Measurements from ENCODE around the gene CAMK1G. TPM values are rescaled to one million over a fixed set of nuclear protein-coding genes. Genes with fewer than 3 reads are reported as not detected.

The CAMK1G gene
- total and polyA plus RNA-seq, 5 donors from 2014 or later: not detected

DNA sequence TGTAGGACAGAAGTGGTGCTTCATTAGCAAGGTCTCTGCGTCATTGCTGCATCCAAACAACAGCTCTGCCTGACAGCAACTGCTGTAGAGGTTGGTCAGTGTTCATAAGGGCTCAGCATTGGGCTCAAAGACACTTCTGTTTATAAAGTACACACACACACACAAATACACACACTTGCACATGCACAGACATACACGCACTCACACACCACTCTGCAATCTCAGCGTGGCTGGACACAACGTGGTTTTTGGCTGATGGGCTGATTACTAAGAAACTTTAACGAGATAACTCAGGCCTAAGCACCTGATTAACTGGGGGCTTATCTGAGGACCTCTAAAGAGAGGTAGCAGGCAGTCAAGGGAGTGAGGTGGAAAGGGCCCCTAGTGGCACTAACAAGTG is 20.4 kb downstream of the CAMK1G start:
- Histone ChIP-seq H3K27ac (ENCODE audit: insufficient read depth, low read length, poor library complexity, severe bottlenecking) (no peak overlapping the region), H3K36me3 (ENCODE audit: control insufficient read depth, insufficient read depth, low read length) (no peaks in the 10 kb centered on the region), H3K4me1 (ENCODE audit: control insufficient read depth, insufficient read depth, low read length, poor library complexity, severe bottlenecking) (no peaks in the 10 kb centered on the region), H3K4me3 (ENCODE audit: low read depth, low read length) (no peak overlapping the region), H3K27me3 (ENCODE audit: control insufficient read depth, insufficient read depth, low read length) (peaks cover 15% of the 10 kb centered on the region), H3K9me3 (ENCODE audit: control insufficient read depth in 2 of 2, low read length in 2 of 2) (no peaks in the 10 kb centered on the region)
- H3K4me1 Mint-ChIP-seq: peaks cover 0 to 2% (median 0%) of the 10 kb centered on the region in 4 donors
- H3K27ac Mint-ChIP-seq: no peak overlapping the region
- no peak overlapping the region for H3K4me3 Mint-ChIP-seq
- DNase-seq (no peak), ATAC-seq (ENCODE audit: low read depth in 2 of 2) (no peak)
- H3K9me3 Mint-ChIP-seq: peaks cover 0 to 3% (median 0%) of the 10 kb centered on the region in 7 donors
- no peaks in the 10 kb centered on the region for H3K36me3 Mint-ChIP-seq
- H3K27me3 Mint-ChIP-seq: no peaks in the 10 kb centered on the region

DNA sequence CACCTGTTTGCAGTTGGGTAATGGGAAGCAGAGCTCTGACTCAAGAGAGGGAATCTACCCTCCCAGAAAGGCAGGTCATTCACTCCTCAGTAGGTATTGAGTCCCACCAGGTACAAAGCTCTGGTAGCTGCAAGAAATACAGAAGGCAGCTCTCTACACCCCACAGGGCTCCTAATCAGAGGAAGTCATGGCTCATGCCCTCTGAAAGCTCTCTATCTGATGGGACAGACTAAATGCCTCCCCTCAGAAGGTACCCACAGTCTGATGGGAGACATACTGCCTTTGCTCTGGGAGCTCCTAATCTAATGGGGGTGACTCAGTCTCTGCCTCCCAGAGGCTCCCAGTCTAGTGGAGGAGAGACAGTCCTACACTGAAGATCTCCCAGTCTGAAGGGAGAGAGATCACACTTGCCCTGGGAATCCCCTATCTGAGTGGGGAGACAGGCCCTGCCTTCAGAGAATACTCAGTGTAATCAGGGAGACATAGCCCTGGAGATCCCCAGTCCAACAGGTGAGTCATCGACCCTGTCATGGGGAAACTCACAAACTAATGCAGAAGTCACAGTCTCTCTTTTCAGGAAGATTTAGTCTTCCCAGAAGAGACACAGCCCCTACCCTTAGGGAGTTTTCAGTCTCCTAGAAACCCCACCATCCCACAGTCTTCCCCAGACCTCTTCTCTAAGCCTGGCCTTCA is 23.7 kb downstream of the CAMK1G start:
- no peaks in the 10 kb centered on the region for H3K27me3 ChIP-seq (ENCODE audit: control insufficient read depth, insufficient read depth, low read length)
- Mint-ChIP-seq H3K36me3 (no peaks in the 10 kb centered on the region), H3K4me1 (peaks cover 0 to 2% (median 0%) of the 10 kb centered on the region in 4 donors), H3K27ac (peak overlapping the region in 1 of 3 donors; percentile 54), H3K4me3 (no peak overlapping the region), H3K27me3 (no peaks in the 10 kb centered on the region), H3K9me3 (no peaks in the 10 kb centered on the region)
- H3K4me3 ChIP-seq (ENCODE audit: low read depth, low read length): no peak overlapping the region
- H3K36me3 ChIP-seq (ENCODE audit: control insufficient read depth, insufficient read depth, low read length): no peaks in the 10 kb centered on the region
- DNase-seq (no peak), ATAC-seq (ENCODE audit: low read depth in 2 of 2) (peak; percentile 23 to 48)
- no peaks in the 10 kb centered on the region for H3K4me1 ChIP-seq (ENCODE audit: control insufficient read depth, insufficient read depth, low read length, poor library complexity, severe bottlenecking)
- H3K27ac ChIP-seq (ENCODE audit: insufficient read depth, low read length, poor library complexity, severe bottlenecking): no peak overlapping the region
- H3K9me3 ChIP-seq (ENCODE audit: control insufficient read depth in 2 of 2, low read length in 2 of 2): no peaks in the 10 kb centered on the region

- Mint-ChIP-seq H3K4me1 (peaks cover 0 to 2% (median 0%) of the 10 kb centered on the region in 4 donors), H3K4me3 (no peak overlapping the region), H3K27me3 (no peaks in the 10 kb centered on the region), H3K36me3 (no peaks in the 10 kb centered on the region), H3K9me3 (no peaks in the 10 kb centered on the region), H3K27ac (peak overlapping the region in 1 of 3 donors; percentile 54)
- Histone ChIP-seq H3K9me3 (ENCODE audit: control insufficient read depth in 2 of 2, low read length in 2 of 2) (no peaks in the 10 kb centered on the region), H3K4me1 (ENCODE audit: control insufficient read depth, insufficient read depth, low read length, poor library complexity, severe bottlenecking) (no peaks in the 10 kb centered on the region), H3K4me3 (ENCODE audit: low read depth, low read length) (no peak overlapping the region), H3K27ac (ENCODE audit: insufficient read depth, low read length, poor library complexity, severe bottlenecking) (no peak overlapping the region), H3K36me3 (ENCODE audit: control insufficient read depth, insufficient read depth, low read length) (no peaks in the 10 kb centered on the region), H3K27me3 (ENCODE audit: control insufficient read depth, insufficient read depth, low read length) (no peaks in the 10 kb centered on the region)
- DNase-seq (no peak), ATAC-seq (ENCODE audit: low read depth in 2 of 2) (peak in 1 of 2 donors; percentile 8)
These were observed 24.3 kb downstream of the CAMK1G start for GRCh38 chr1:209607795-209608178.

- Histone ChIP-seq H3K4me1 (ENCODE audit: control insufficient read depth, insufficient read depth, low read length, poor library complexity, severe bottlenecking) (no peaks in the 10 kb centered on the region), H3K36me3 (ENCODE audit: control insufficient read depth, insufficient read depth, low read length) (no peaks in the 10 kb centered on the region), H3K4me3 (ENCODE audit: low read depth, low read length) (no peak overlapping the region), H3K9me3 (ENCODE audit: control insufficient read depth in 2 of 2, low read length in 2 of 2) (no peaks in the 10 kb centered on the region), H3K27ac (ENCODE audit: insufficient read depth, low read length, poor library complexity, severe bottlenecking) (no peak overlapping the region), H3K27me3 (ENCODE audit: control insufficient read depth, insufficient read depth, low read length) (no peaks in the 10 kb centered on the region)
- DNase-seq (no peak), ATAC-seq (ENCODE audit: low read depth in 2 of 2) (no peak)
- Mint-ChIP-seq H3K36me3 (no peaks in the 10 kb centered on the region), H3K4me1 (peaks cover 0 to 2% (median 0%) of the 10 kb centered on the region in 4 donors), H3K4me3 (no peak overlapping the region), H3K27me3 (no peaks in the 10 kb centered on the region), H3K27ac (no peak overlapping the region), H3K9me3 (no peaks in the 10 kb centered on the region)
These were observed 25.7 kb downstream of the CAMK1G start for GRCh38 chr1:209609041-209609790.

DNA sequence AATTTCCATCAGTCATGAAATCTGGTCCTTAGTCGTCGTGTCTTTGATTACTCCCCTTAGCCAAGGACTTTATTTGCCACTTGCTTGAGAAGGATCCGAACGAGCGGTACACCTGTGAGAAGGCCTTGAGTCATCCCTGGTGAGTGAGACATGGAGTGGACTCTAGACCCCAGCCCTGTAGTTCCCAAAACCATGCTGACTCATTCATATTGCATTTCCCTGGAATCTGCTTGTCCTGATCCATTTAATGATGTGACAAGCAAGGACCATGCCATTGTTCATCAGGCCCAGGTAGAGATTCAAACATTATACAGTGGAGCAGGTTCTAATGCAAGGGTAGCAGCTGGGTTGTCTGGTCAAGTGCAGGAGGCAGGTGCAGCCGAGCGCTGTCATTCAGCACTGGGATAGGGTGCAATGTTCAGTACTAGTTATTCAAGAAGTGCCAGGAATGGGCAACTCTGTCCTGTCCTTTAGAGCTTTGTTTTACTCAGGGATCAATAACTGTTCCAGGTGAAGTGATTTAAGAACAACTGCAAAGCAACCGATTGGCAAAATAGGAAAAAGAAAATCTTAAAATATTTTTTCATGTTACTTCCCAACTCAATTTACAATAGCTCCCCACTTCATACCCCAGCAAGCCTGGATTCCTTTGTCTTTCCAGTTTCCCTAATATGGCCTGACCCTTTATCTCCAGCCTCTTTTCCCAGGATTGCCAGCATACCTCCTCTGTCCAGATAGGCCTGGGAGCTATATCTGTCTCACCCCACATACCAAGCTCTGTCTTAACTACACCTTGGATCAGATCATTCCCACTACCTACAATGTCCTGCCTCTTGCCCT is 26.5 kb downstream of the CAMK1G start:
- no peaks in the 10 kb centered on the region for H3K4me1 ChIP-seq (ENCODE audit: control insufficient read depth, insufficient read depth, low read length, poor library complexity, severe bottlenecking)
- H3K27ac ChIP-seq (ENCODE audit: insufficient read depth, low read length, poor library complexity, severe bottlenecking): no peak overlapping the region
- Mint-ChIP-seq H3K36me3 (no peaks in the 10 kb centered on the region), H3K27me3 (no peaks in the 10 kb centered on the region), H3K4me3 (no peak overlapping the region), H3K4me1 (peaks cover 0 to 2% (median 0%) of the 10 kb centered on the region in 4 donors), H3K27ac (no peak overlapping the region), H3K9me3 (no peaks in the 10 kb centered on the region)
- no peaks in the 10 kb centered on the region for H3K36me3 ChIP-seq (ENCODE audit: control insufficient read depth, insufficient read depth, low read length)
- H3K27me3 ChIP-seq (ENCODE audit: control insufficient read depth, insufficient read depth, low read length): no peaks in the 10 kb centered on the region
- H3K4me3 ChIP-seq (ENCODE audit: low read depth, low read length): no peak overlapping the region
- no peak for DNase-seq
- H3K9me3 ChIP-seq (ENCODE audit: control insufficient read depth in 2 of 2, low read length in 2 of 2): no peaks in the 10 kb centered on the region
- ATAC-seq (ENCODE audit: low read depth in 2 of 2): no peak

DNA sequence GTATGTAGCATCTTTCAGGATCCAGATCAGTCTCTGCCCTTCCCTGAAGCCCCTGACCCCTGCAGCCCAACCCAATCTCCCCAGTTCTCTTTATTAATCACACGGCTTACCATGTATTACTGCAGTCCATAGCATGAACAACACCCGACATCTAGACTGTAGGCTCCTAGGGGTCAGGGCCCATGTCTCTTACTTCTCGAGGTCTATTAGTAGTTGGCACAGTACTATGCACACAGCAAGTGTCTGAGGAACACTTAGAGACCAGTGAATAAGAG is 27.1 kb downstream of the CAMK1G start:
- Mint-ChIP-seq H3K4me1 (peaks cover 0 to 2% (median 0%) of the 10 kb centered on the region in 4 donors), H3K27me3 (no peaks in the 10 kb centered on the region), H3K36me3 (no peaks in the 10 kb centered on the region), H3K4me3 (no peak overlapping the region), H3K27ac (no peak overlapping the region), H3K9me3 (no peaks in the 10 kb centered on the region)
- Histone ChIP-seq H3K4me3 (ENCODE audit: low read depth, low read length) (no peak overlapping the region), H3K36me3 (ENCODE audit: control insufficient read depth, insufficient read depth, low read length) (no peaks in the 10 kb centered on the region), H3K27me3 (ENCODE audit: control insufficient read depth, insufficient read depth, low read length) (no peaks in the 10 kb centered on the region), H3K9me3 (ENCODE audit: control insufficient read depth in 2 of 2, low read length in 2 of 2) (no peaks in the 10 kb centered on the region), H3K27ac (ENCODE audit: insufficient read depth, low read length, poor library complexity, severe bottlenecking) (no peak overlapping the region), H3K4me1 (ENCODE audit: control insufficient read depth, insufficient read depth, low read length, poor library complexity, severe bottlenecking) (no peaks in the 10 kb centered on the region)
- no peak for ATAC-seq (ENCODE audit: low read depth in 2 of 2)
- no peak for DNase-seq

DNA sequence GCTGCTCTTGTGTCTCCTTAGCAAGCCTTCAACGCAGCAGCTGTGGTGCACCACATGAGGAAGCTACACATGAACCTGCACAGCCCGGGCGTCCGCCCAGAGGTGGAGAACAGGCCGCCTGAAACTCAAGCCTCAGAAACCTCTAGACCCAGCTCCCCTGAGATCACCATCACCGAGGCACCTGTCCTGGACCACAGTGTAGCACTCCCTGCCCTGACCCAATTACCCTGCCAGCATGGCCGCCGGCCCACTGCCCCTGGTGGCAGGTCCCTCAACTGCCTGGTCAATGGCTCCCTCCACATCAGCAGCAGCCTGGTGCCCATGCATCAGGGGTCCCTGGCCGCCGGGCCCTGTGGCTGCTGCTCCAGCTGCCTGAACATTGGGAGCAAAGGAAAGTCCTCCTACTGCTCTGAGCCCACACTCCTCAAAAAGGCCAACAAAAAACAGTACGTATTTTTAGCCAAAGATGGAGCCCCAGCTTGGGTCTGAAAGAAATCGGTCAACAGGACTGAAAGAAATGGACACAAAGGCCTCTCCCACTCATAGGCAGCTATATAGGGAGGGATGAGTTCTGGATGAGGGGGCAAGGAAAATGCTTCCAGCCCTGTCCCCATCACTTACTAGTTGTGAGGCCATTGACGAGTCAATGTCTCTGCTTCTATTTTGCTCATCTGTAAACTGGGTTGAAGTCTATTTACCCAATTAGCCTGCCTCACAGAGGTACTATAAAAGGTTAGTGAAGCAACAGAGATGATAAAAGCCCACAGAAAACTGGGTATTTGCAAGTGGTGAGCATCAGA is 28.5 kb downstream of the CAMK1G start:
- Histone ChIP-seq H3K36me3 (ENCODE audit: control insufficient read depth, insufficient read depth, low read length) (no peaks in the 10 kb centered on the region), H3K4me1 (ENCODE audit: control insufficient read depth, insufficient read depth, low read length, poor library complexity, severe bottlenecking) (no peaks in the 10 kb centered on the region), H3K27ac (ENCODE audit: insufficient read depth, low read length, poor library complexity, severe bottlenecking) (no peak overlapping the region), H3K4me3 (ENCODE audit: low read depth, low read length) (no peak overlapping the region), H3K9me3 (ENCODE audit: control insufficient read depth in 2 of 2, low read length in 2 of 2) (no peaks in the 10 kb centered on the region), H3K27me3 (ENCODE audit: control insufficient read depth, insufficient read depth, low read length) (no peaks in the 10 kb centered on the region)
- DNase-seq (no peak), ATAC-seq (ENCODE audit: low read depth in 2 of 2) (no peak)
- no peaks in the 10 kb centered on the region for H3K27me3 Mint-ChIP-seq
- no peak overlapping the region for H3K27ac Mint-ChIP-seq
- no peak overlapping the region for H3K4me3 Mint-ChIP-seq
- no peaks in the 10 kb centered on the region for H3K9me3 Mint-ChIP-seq
- H3K4me1 Mint-ChIP-seq: peaks cover 0 to 2% (median 0%) of the 10 kb centered on the region in 4 donors
- no peaks in the 10 kb centered on the region for H3K36me3 Mint-ChIP-seq

Measured in CD4-positive, CD25-positive, alpha-beta regulatory T cell (primary cell).